Esophagus (tissue), 2 donors: ENCODE measurements around the gene SLC25A31. TPM values are rescaled to one million over a fixed set of nuclear protein-coding genes. Genes with fewer than 3 reads are reported as not detected.

Experiments used
- H3K27ac ChIP-seq, 2 donors: one replicate each; pipeline ENCODE4 v1.5.1; 2013; ENCODE audit warnings: low read depth in 2 of 2, mild to moderate bottlenecking in 2 of 2, inconsistent platforms in 1 of 2, low read length in 1 of 2, moderate library complexity in 1 of 2
- H3K27me3 ChIP-seq, 2 donors: one replicate each; pipeline ENCODE4 v1.6.1; 2013; ENCODE audit warnings: low read length in 2 of 2, control low read depth in 1 of 2, mild to moderate bottlenecking in 1 of 2; ENCODE audit not compliant: insufficient read depth in 2 of 2, control insufficient read depth in 1 of 2
- H3K36me3 ChIP-seq, 2 donors: one replicate each; pipeline ENCODE4 v1.6.1; 2013; ENCODE audit warnings: low read length in 1 of 2; ENCODE audit not compliant: control insufficient read depth in 2 of 2, insufficient read depth in 2 of 2
- H3K4me1 ChIP-seq, 2 donors: one replicate each; pipeline ENCODE4 v1.6.1; 2013; ENCODE audit warnings: low read length in 1 of 2; ENCODE audit not compliant: control insufficient read depth in 2 of 2, insufficient read depth in 2 of 2
- H3K4me3 ChIP-seq, 2 donors: one replicate each; pipeline ENCODE4 v1.5.1; 2013; ENCODE audit warnings: low read length in 2 of 2, mild to moderate bottlenecking in 2 of 2, low read depth in 1 of 2, moderate library complexity in 1 of 2
- H3K9me3 ChIP-seq, 2 donors: one replicate each; pipeline ENCODE4 v1.6.1; 2013; ENCODE audit warnings: mild to moderate bottlenecking in 2 of 2, low read depth in 1 of 2, low read length in 1 of 2, moderate library complexity in 1 of 2; ENCODE audit not compliant: control insufficient read depth in 2 of 2, insufficient read depth in 1 of 2
- WGBS, 2 donors: extraction: QIAGEN DNeasy Blood & Tissue Kit; methylation state at CpG; one replicate each; pipeline ENCODE4 v1.1.7; 2013; 5-methylcytosine and 5-hydroxymethylcytosine counted together
- polyA plus RNA-seq, 2 donors: library from polyadenylated mRNA; stranded (reverse); fragments of 200-250 nt; gene quantifications; one replicate each; pipeline ENCODE4 v1.2.3, GENCODE V29; 2013
- donor health status: healthy with polysubstance abuse.
- donor health status: Bipolar disorder and iron deficiency.

SLC25A31 gene
- polyA plus RNA-seq, 2 donors, result not detected

- Histone ChIP-seq H3K4me1 (no peaks in the 10 kb centered on the region), H3K9me3 (no peaks in the 10 kb centered on the region), H3K36me3 (no peaks in the 10 kb centered on the region), H3K4me3 (no peak overlapping the region), H3K27me3 (no peaks in the 10 kb centered on the region), H3K27ac (no peak overlapping the region)
- WGBS, 2 donors, result 93 to 94% methylated on average over 4 of the region's 4 CpGs
These were observed 45.6 kb downstream of the SLC25A31 start for GRCh38 chr4:127775843-127776242.

- H3K27me3 ChIP-seq, result no peaks in the 10 kb centered on the region
- H3K27ac ChIP-seq, result no peak overlapping the region
- H3K4me3 ChIP-seq, result no peak overlapping the region
These were observed 46.4 kb downstream of the SLC25A31 start for GRCh38 chr4:127776620-127777019.

GRCh38 chr4:127777487-127777886 is 47.3 kb downstream of the SLC25A31 start:
- Histone ChIP-seq H3K27ac (no peak overlapping the region), H3K4me3 (no peak overlapping the region), H3K27me3 (no peaks in the 10 kb centered on the region), H3K9me3 (no peaks in the 10 kb centered on the region), H3K36me3 (no peaks in the 10 kb centered on the region), H3K4me1 (no peaks in the 10 kb centered on the region)
- WGBS, 2 donors, result 83 to 88% methylated on average over 3 of the region's 3 CpGs

More at GRCh38 chr4:127776620-127777019, 46.4 kb downstream of the SLC25A31 start:
- Histone ChIP-seq H3K9me3 (no peaks in the 10 kb centered on the region), H3K4me1 (no peaks in the 10 kb centered on the region), H3K36me3 (no peaks in the 10 kb centered on the region)
- 57 to 80% methylated on average over 2 of the region's 2 CpGs for WGBS, 2 donors

- Histone ChIP-seq H3K27me3 (no peaks in the 10 kb centered on the region), H3K36me3 (no peaks in the 10 kb centered on the region), H3K4me3 (no peak overlapping the region), H3K27ac (no peak overlapping the region), H3K4me1 (no peaks in the 10 kb centered on the region), H3K9me3 (no peaks in the 10 kb centered on the region)
- 39 to 50% methylated on average over 2 of the region's 2 CpGs for WGBS, 2 donors
These were observed 47.9 kb downstream of the SLC25A31 start for GRCh38 chr4:127778102-127778501.

- Histone ChIP-seq H3K9me3 (no peaks in the 10 kb centered on the region), H3K4me1 (no peaks in the 10 kb centered on the region), H3K27ac (no peak overlapping the region), H3K27me3 (no peaks in the 10 kb centered on the region), H3K4me3 (no peak overlapping the region), H3K36me3 (no peaks in the 10 kb centered on the region)
- WGBS, 2 donors, result 98% methylated on average over 12 of the region's 12 CpGs
These were observed 50.4 kb downstream of the SLC25A31 start for GRCh38 chr4:127780598-127780997.

- Histone ChIP-seq H3K27ac (peak overlapping the region; percentile 73 to 80), H3K4me3 (peak overlapping the region; percentile 71 to 80), H3K36me3 (no peaks in the 10 kb centered on the region), H3K9me3 (no peaks in the 10 kb centered on the region), H3K4me1 (no peaks in the 10 kb centered on the region), H3K27me3 (no peaks in the 10 kb centered on the region)
- 13 to 16% methylated on average over 32 to 43 of the region's 43 CpGs for WGBS, 2 donors
These were observed 51.3 kb downstream of the SLC25A31 start for GRCh38 chr4:127781300-127782024.

- H3K27me3 ChIP-seq, result no peaks in the 10 kb centered on the region
- no peaks in the 10 kb centered on the region for H3K4me1 ChIP-seq
- H3K4me3 ChIP-seq, result peak overlapping the region; percentile 71 to 80
- H3K36me3 ChIP-seq, result no peaks in the 10 kb centered on the region
- peak overlapping the region; percentile 80 to 96 for H3K27ac ChIP-seq
- 0 to 1% methylated on average over 26 to 30 of the region's 30 CpGs for WGBS, 2 donors
- no peaks in the 10 kb centered on the region for H3K9me3 ChIP-seq
These were observed 51.8 kb downstream of the SLC25A31 start for GRCh38 chr4:127782025-127782274.

- H3K36me3 ChIP-seq, result no peaks in the 10 kb centered on the region
- H3K27me3 ChIP-seq, result no peaks in the 10 kb centered on the region
- 0% methylated on average over 62 to 63 of the region's 63 CpGs for WGBS, 2 donors
- H3K4me3 ChIP-seq, result peak within 1 kb of the TSS; percentile 71 to 80
- no peaks in the 10 kb centered on the region for H3K9me3 ChIP-seq
- H3K27ac ChIP-seq, result peak within 1 kb of the TSS; percentile 80 to 96
- H3K4me1 ChIP-seq, result no peaks in the 10 kb centered on the region
These were observed 52.2 kb downstream of the SLC25A31 start, which contains the start of gene HSPA4L for GRCh38 chr4:127782275-127783025. HSPA4L (plus strand) TSS chr4:127782322; CDS start chr4:127782551, 229 bp downstream.

GRCh38 chr4:127783026-127783769 is 53.0 kb downstream of the SLC25A31 start:
- Histone ChIP-seq H3K27me3 (no peaks in the 10 kb centered on the region), H3K27ac (peak overlapping the region; percentile 80 to 96)
- 7% methylated on average over 25 of the region's 25 CpGs for WGBS, 2 donors

More at GRCh38 chr4:127783026-127783769, 53.0 kb downstream of the SLC25A31 start:
- Histone ChIP-seq H3K36me3 (no peaks in the 10 kb centered on the region), H3K4me3 (peak overlapping the region; percentile 71 to 80), H3K4me1 (no peaks in the 10 kb centered on the region), H3K9me3 (no peaks in the 10 kb centered on the region)
